Activated effector memory CD4-positive, alpha-beta T cell treated with anti-CD3 and anti-CD28 coated beads, Interleukin-2, amount 50 U/mL, for 16 hours (primary cell): ENCODE data around the gene SLC25A29.
"Not testable (repeated sequence)": the region's sequence is repeated elsewhere in the genome, so short reads cannot be mapped to it uniquely, and the experiment has no call there.

Source experiments
- DNase-seq: peaks from one replicate; pipeline ENCODE4 v3.0.0-alpha.2; 2020

Gene SLC25A29

GRCh38 chr14:100306101-100306997 is at the start of gene SLC25A29:
Gene SLC25A29, minus strand, starts transcription at chr14:100306444. Its CDS starts 212 bp downstream, at chr14:100306232.
- DNase-seq, result peak; percentile 91

- DNase-seq, result no peak
Measured at GRCh38 chr14:100350986-100351385, 44.7 kb upstream of the SLC25A29 start.

GRCh38 chr14:100350276-100350926 is 44.2 kb upstream of the SLC25A29 start:
- DNase-seq, result no peak

- no peak for DNase-seq
Measured at GRCh38 chr14:100348784-100349685, 42.8 kb upstream of the SLC25A29 start.

- no peak for DNase-seq
Measured at GRCh38 chr14:100348253-100348729, 42.0 kb upstream of the SLC25A29 start.

GRCh38 chr14:100346306-100347091 is 40.3 kb upstream of the SLC25A29 start:
- no peak for DNase-seq

- DNase-seq, result no peak
Measured at GRCh38 chr14:100345711-100346110, 39.5 kb upstream of the SLC25A29 start.

- not testable (repeated sequence) for DNase-seq
Measured at GRCh38 chr14:100344657-100345056, 38.4 kb upstream of the SLC25A29 start.

- DNase-seq, result not testable (repeated sequence)
Measured at GRCh38 chr14:100342826-100343225, 36.6 kb upstream of the SLC25A29 start.

GRCh38 chr14:100342195-100342594 is 36.0 kb upstream of the SLC25A29 start:
- DNase-seq, result no peak

GRCh38 chr14:100341301-100342031 is 35.2 kb upstream of the SLC25A29 start:
- no peak for DNase-seq

- DNase-seq, result no peak
Measured at GRCh38 chr14:100340423-100340813, 34.2 kb upstream of the SLC25A29 start.

- DNase-seq, result no peak
Measured at GRCh38 chr14:100339766-100340422, 33.6 kb upstream of the SLC25A29 start.

GRCh38 chr14:100336618-100337530 is 30.6 kb upstream of the SLC25A29 start:
- no peak for DNase-seq

GRCh38 chr14:100334904-100335303 is 28.7 kb upstream of the SLC25A29 start:
- DNase-seq, result no peak

- DNase-seq, result peak; percentile 44
Measured at GRCh38 chr14:100333827-100334226, 27.6 kb upstream of the SLC25A29 start.

- no peak for DNase-seq
Measured at GRCh38 chr14:100333311-100333710, 27.1 kb upstream of the SLC25A29 start.

- DNase-seq, result no peak
Measured at GRCh38 chr14:100332797-100333196, 26.6 kb upstream of the SLC25A29 start.

GRCh38 chr14:100332071-100332639 is 25.9 kb upstream of the SLC25A29 start:
- no peak for DNase-seq
